Glutamatergic neuron (in vitro differentiated cells): Measurements from ENCODE around the gene ZNF575. TPM values are rescaled to one million over a fixed set of nuclear protein-coding genes. Genes with fewer than 3 reads are reported as not detected.

Experiments used
- DNase-seq: peaks from one replicate; pipeline ENCODE4 v3.0.0; 2022
- H3K27ac Mint-ChIP-seq: one replicate; pipeline ENCODE4 v1.8.0; 2020; ENCODE audit warnings: mild to moderate bottlenecking, mixed read lengths, inconsistent platforms; ENCODE audit not compliant: unreplicated experiment
- H3K27me3 Mint-ChIP-seq: one replicate; pipeline ENCODE4 v1.8.0; 2020; ENCODE audit warnings: mild to moderate bottlenecking, moderate library complexity, mixed read lengths, inconsistent platforms; ENCODE audit not compliant: unreplicated experiment
- H3K36me3 Mint-ChIP-seq: one replicate; pipeline ENCODE4 v1.8.0; 2020; ENCODE audit warnings: mild to moderate bottlenecking, mixed read lengths, inconsistent platforms; ENCODE audit not compliant: unreplicated experiment
- H3K4me1 Mint-ChIP-seq: one replicate; pipeline ENCODE4 v1.8.0; 2020; ENCODE audit warnings: mild to moderate bottlenecking, low read depth, mixed read lengths, inconsistent platforms; ENCODE audit not compliant: unreplicated experiment
- H3K4me3 Mint-ChIP-seq: one replicate; pipeline ENCODE4 v1.8.0; 2020; ENCODE audit warnings: mild to moderate bottlenecking, mixed read lengths, inconsistent platforms; ENCODE audit not compliant: unreplicated experiment
- H3K9me3 Mint-ChIP-seq: one replicate; pipeline ENCODE4 v1.8.0; 2020; ENCODE audit warnings: mild to moderate bottlenecking, moderate library complexity, mixed read lengths, inconsistent platforms; ENCODE audit not compliant: unreplicated experiment
- total RNA-seq: library from RNA; stranded (reverse); fragmentation: NEBNext Ultra II Directional; extraction: Animal tissue kit (Norgen Biotek cat#: 25700); gene quantifications from one replicate; pipeline ENCODE4 v1.2.1, GENCODE V29; 2021; ENCODE audit not compliant: unreplicated experiment
- TF ChIP-seq, protein P1 (sequence below): fragments of 200-600 bp; sonication (generic); IDR thresholded peaks from one replicate; pipeline ENCODE4 v1.5.0; 2021; ENCODE audit not compliant: partially characterized antibody, unreplicated experiment

Gene ZNF575
- total RNA-seq, 1 donor from 2014 or later, result 2.0 TPM

DNA sequence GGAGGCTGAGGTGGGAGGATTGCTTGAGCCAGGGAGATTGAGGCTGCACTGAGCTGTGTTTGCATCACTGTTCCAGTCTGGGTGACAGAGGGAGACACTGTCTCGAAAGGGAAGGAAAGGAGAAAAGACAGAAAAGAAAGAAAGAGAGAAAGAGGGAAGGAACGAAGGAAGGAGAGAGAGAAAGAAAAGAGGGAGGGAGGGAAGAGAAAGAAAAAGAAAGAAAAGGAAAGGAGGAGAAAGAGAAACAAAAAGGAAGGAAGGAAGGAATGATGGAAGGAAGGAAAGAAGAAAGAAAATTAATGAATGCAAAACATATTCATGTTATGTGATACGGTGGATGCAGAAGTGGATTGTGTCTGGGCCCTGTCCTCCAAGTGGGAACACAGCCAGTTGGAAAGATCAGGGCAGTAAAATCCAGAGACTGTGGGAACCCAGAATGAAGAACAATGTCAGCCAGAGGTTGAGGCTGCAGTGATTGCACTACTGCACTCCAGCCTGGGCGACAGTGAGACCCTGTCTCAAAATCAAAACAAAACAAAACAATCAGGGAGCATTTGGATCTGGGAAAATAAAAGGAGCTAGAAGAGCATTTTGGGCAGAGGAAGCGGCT is 34.6 kb upstream of the ZNF575 start:
- H3K36me3 Mint-ChIP-seq, result peaks cover 10% of the 10 kb centered on the region

DNA sequence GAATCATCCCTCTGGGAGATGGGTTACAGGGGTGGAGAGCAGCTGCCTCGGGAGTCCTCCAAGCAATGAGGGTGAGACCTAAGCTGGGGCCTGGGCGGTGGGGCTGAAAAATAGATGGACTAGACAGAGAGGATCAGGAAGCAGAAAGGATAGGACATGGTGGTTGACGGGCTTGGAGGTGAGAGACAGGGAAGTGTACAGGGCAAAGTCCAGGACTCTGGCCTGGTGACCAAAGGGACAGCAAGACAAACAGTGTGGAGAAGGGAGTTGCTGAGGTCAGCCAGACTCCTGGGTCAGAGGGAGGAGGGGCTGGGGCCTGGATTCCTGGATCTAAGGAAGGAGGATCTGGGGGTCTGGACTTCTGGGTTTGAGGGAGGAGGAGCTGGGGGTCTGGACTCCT is 33.9 kb upstream of the ZNF575 start:
- Mint-ChIP-seq H3K36me3 (peaks cover 10% of the 10 kb centered on the region), H3K4me3 (no peak overlapping the region), H3K27ac (no peak overlapping the region), H3K9me3 (peaks cover 3% of the 10 kb centered on the region), H3K27me3 (peaks cover 12% of the 10 kb centered on the region), H3K4me1 (peaks cover 2% of the 10 kb centered on the region)
- TF ChIP-seq, protein P1, sequence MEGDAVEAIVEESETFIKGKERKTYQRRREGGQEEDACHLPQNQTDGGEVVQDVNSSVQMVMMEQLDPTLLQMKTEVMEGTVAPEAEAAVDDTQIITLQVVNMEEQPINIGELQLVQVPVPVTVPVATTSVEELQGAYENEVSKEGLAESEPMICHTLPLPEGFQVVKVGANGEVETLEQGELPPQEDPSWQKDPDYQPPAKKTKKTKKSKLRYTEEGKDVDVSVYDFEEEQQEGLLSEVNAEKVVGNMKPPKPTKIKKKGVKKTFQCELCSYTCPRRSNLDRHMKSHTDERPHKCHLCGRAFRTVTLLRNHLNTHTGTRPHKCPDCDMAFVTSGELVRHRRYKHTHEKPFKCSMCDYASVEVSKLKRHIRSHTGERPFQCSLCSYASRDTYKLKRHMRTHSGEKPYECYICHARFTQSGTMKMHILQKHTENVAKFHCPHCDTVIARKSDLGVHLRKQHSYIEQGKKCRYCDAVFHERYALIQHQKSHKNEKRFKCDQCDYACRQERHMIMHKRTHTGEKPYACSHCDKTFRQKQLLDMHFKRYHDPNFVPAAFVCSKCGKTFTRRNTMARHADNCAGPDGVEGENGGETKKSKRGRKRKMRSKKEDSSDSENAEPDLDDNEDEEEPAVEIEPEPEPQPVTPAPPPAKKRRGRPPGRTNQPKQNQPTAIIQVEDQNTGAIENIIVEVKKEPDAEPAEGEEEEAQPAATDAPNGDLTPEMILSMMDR, result no peak
- no peak for DNase-seq

More for the DNA sequence above, 34.6 kb upstream of the ZNF575 start:
- peaks cover 2% of the 10 kb centered on the region for H3K4me1 Mint-ChIP-seq
- H3K9me3 Mint-ChIP-seq, result peaks cover 3% of the 10 kb centered on the region
- TF ChIP-seq, protein P1, result no peak
- no peak overlapping the region for H3K27ac Mint-ChIP-seq
- DNase-seq, result no peak
- H3K4me3 Mint-ChIP-seq, result no peak overlapping the region
- peaks cover 10% of the 10 kb centered on the region for H3K27me3 Mint-ChIP-seq

DNA sequence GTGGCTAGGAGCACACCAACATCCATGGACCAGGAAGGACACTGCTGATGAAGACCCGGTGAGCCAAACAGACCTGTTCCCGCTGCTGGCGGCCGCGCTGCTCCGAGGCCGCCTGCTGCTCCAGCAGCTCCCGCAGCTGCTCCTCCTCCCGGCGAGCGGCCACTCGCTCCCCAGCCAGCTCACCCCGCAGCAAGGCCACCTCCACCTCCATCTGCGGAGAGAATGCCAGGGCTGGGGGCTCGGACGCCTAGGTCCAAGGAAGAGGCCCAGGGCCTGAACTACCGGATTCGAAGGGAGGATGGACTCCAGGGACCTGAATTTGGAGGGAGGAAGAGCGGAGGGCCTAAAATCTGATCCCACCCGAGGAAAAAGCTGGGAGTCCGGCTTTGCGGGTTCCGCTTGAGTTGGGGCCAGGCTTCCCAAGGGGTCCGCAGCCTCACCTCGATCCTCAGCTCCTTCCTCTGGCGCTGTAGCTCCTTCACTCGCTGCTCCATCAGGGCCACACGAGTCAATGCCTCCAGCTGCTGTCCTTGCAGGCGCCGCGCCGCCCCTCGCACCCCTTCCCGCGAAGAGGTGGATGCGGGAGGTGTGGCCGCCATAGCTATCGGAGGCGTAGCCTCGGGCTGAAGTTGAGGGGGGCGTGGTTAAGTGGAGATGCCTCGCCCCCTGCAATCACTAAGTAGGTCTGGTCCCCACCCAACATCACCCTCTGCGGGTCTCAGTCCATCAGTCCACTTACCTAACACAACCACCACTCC is 31.1 kb upstream of the ZNF575 start:
- H3K27ac Mint-ChIP-seq, result no peak overlapping the region
- peak overlapping the region; percentile 65 for H3K4me3 Mint-ChIP-seq
- H3K27me3 Mint-ChIP-seq, result peaks cover 16% of the 10 kb centered on the region
- peaks cover 2% of the 10 kb centered on the region for H3K4me1 Mint-ChIP-seq
- TF ChIP-seq, protein P1, result no peak
- peaks cover 4% of the 10 kb centered on the region for H3K9me3 Mint-ChIP-seq
- DNase-seq, result peak; percentile 65
- H3K36me3 Mint-ChIP-seq, result peaks cover 7% of the 10 kb centered on the region

DNA sequence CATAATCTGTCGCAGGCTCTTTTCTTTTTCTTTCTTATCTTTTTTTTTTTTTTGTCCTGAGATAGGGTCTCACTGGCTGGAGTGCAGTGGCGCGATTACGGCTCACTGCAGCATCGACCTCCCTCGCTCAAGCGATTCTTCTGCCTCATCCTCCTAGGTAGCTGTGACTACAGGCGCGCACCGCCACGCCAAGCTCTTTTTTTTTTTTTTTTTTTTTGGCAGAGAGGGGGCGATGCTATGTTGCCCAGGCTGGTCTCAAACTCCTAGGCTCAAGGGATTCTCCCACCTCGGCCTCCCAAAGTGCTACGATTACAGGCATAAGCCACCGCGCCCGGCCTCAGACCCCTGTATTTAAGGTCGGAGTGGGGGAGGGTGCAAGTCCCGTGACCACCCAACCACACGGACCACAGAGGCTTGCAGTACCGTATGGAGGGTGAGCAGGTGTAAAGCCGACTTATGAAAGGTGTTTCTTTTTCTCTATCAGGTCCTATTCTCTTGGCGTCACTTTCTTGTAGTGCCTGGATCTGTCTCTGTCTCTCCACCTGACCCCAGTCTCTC is 30.5 kb upstream of the ZNF575 start:
- no peak overlapping the region for H3K27ac Mint-ChIP-seq
- peak overlapping the region; percentile 35 for H3K4me3 Mint-ChIP-seq
- peaks cover 2% of the 10 kb centered on the region for H3K4me1 Mint-ChIP-seq
- no peak for DNase-seq
- peaks cover 6% of the 10 kb centered on the region for H3K36me3 Mint-ChIP-seq
- peaks cover 16% of the 10 kb centered on the region for H3K27me3 Mint-ChIP-seq
- peaks cover 4% of the 10 kb centered on the region for H3K9me3 Mint-ChIP-seq
- TF ChIP-seq, protein P1, result no peak
